HepG2 (cell line): ENCODE measurements around the gene GPN2. TPM values are rescaled to one million over a fixed set of nuclear protein-coding genes. Genes with fewer than 3 reads are reported as not detected.

Source experiments
- ATF2 ChIP-seq: sonication (generic); formaldehyde crosslinking; IDR thresholded peaks from 2 replicates; pipeline ENCODE4 v1.4.0; 2020; ENCODE audit warnings: missing genetic modification reagents
- ATF7 ChIP-seq, 2 experiments: fragments of 450-650 bp in 1 of 2; sonication (generic) in 1 of 2; formaldehyde crosslinking in 1 of 2; IDR thresholded peaks; 2 replicates each; pipeline versions ENCODE4 v1.4.0 to v1.6.1; 2016 to 2020; ENCODE audit warnings: antibody characterized with exemption in 1 of 2, mild to moderate bottlenecking in 1 of 2, missing genetic modification reagents in 1 of 2
- CENPT ChIP-seq: sonication (generic); formaldehyde crosslinking; IDR thresholded peaks from 2 replicates; pipeline ENCODE4 v1.8.0; 2022; ENCODE audit warnings: low read depth, mild to moderate bottlenecking, moderate library complexity, missing genetic modification reagents
- GATAD2A ChIP-seq: IDR thresholded peaks from 2 replicates; pipeline ENCODE4 v1.6.1; 2016
- HOXA5 ChIP-seq: sonication (generic); formaldehyde crosslinking; IDR thresholded peaks from 2 replicates; pipeline ENCODE4 v1.4.0; 2020; ENCODE audit warnings: missing genetic modification reagents
- KMT2A ChIP-seq: sonication (generic); formaldehyde crosslinking; IDR thresholded peaks from 2 replicates; pipeline ENCODE4 v1.4.0; 2020; ENCODE audit warnings: missing genetic modification reagents
- MAFF ChIP-seq: IDR thresholded peaks from 2 replicates; pipeline ENCODE4 v1.6.1; 2011; ENCODE audit warnings: low read depth, low read length, improper control_type of control experiment
- MED1 ChIP-seq: sonication (generic); formaldehyde crosslinking; IDR thresholded peaks from 2 replicates; pipeline ENCODE4 v1.4.0; 2020; ENCODE audit warnings: missing genetic modification reagents
- MTF1 ChIP-seq: sonication (generic); formaldehyde crosslinking; IDR thresholded peaks from 2 replicates; pipeline ENCODE4 v1.5.0; 2020; ENCODE audit warnings: missing genetic modification reagents
- NCOA2 ChIP-seq: sonication (generic); formaldehyde crosslinking; IDR thresholded peaks from 2 replicates; pipeline ENCODE4 v1.8.0; 2022; ENCODE audit warnings: inconsistent platforms
- NFE2L2 ChIP-seq: fragments of 150-350 bp; IDR thresholded peaks from 2 replicates; pipeline ENCODE4 v1.6.1; 2014; ENCODE audit warnings: low read length
- NFIB ChIP-seq: sonication (generic); formaldehyde crosslinking; IDR thresholded peaks from 2 replicates; pipeline ENCODE4 v1.9.0; 2021; ENCODE audit warnings: missing genetic modification reagents, mild to moderate bottlenecking, borderline replicate concordance
- RFX5 ChIP-seq: IDR thresholded peaks from 2 replicates; pipeline ENCODE4 v1.6.1; 2011; ENCODE audit warnings: low read depth, low read length, improper control_type of control experiment
- TOPORS ChIP-seq: sonication (generic); formaldehyde crosslinking; IDR thresholded peaks from 2 replicates; pipeline ENCODE4 v1.8.0; 2023; ENCODE audit warnings: mild to moderate bottlenecking, missing genetic modification reagents
- ZBTB3 ChIP-seq: sonication (generic); formaldehyde crosslinking; IDR thresholded peaks from 2 replicates; pipeline ENCODE4 v1.4.0; 2020; ENCODE audit warnings: low read depth, mild to moderate bottlenecking, moderate library complexity, missing genetic modification reagents, borderline replicate concordance
- ZBTB37 ChIP-seq: sonication (generic); formaldehyde crosslinking; IDR thresholded peaks from 2 replicates; pipeline ENCODE4 v1.4.0; 2020; ENCODE audit warnings: mild to moderate bottlenecking, missing genetic modification reagents
- ZKSCAN1 ChIP-seq: fragments of 150-350 bp; IDR thresholded peaks from 2 replicates; pipeline ENCODE4 v1.6.1; 2014; ENCODE audit warnings: low read length
- ZNF496 ChIP-seq: sonication (generic); formaldehyde crosslinking; IDR thresholded peaks from 2 replicates; pipeline ENCODE4 v1.8.1; 2023; ENCODE audit warnings: mild to moderate bottlenecking, moderate library complexity, missing genetic modification reagents; ENCODE audit not compliant: insufficient replicate concordance
- ZNF589 ChIP-seq: sonication (generic); formaldehyde crosslinking; conservative IDR thresholded peaks from 2 replicates; pipeline ENCODE4 v1.8.0; 2022; ENCODE audit warnings: mild to moderate bottlenecking, moderate library complexity, missing genetic modification reagents
- ZNF780A ChIP-seq: sonication (generic); formaldehyde crosslinking; IDR thresholded peaks from 2 replicates; pipeline ENCODE4 v1.8.0; 2022; ENCODE audit warnings: mild to moderate bottlenecking, missing genetic modification reagents, moderate library complexity
- ZNF788 ChIP-seq: sonication (generic); formaldehyde crosslinking; IDR thresholded peaks from 2 replicates; pipeline ENCODE4 v1.5.0; 2020; ENCODE audit warnings: mild to moderate bottlenecking, missing genetic modification reagents, borderline replicate concordance
- ZUFSP ChIP-seq: sonication (generic); formaldehyde crosslinking; IDR thresholded peaks from 2 replicates; pipeline ENCODE4 v1.9.0; 2021; ENCODE audit warnings: missing genetic modification reagents, mild to moderate bottlenecking, borderline replicate concordance
- ZXDC ChIP-seq: sonication (generic); formaldehyde crosslinking; IDR thresholded peaks from 2 replicates; pipeline ENCODE4 v1.5.0; 2020; ENCODE audit warnings: mild to moderate bottlenecking, missing genetic modification reagents
- polyA plus RNA-seq, 8 experiments: library from polyadenylated mRNA; depleted of rRNA in 3 of 8; stranded (reverse) in 7 of 8; unstranded in 1 of 8; fragments of >200 nt; fragmentation: Illumina TruSeq in 4 of 8; extraction: Trizol in 4 of 8; gene quantifications; 2 replicates each; pipeline versions ENCODE4 v1.2.1 to v1.2.3, GENCODE V29; 2011 to 2016; ENCODE audit warnings: low read depth in 4 of 8, missing spikeins in 1 of 8, mixed read lengths in 1 of 8; ENCODE audit not compliant: insufficient read depth in 1 of 8
- total RNA-seq, 5 experiments: library from RNA; depleted of rRNA; stranded (reverse); fragments of >200 nt; fragmentation: Illumina TruSeq; extraction: Trizol; gene quantifications; 2 replicates each; pipeline ENCODE4 v1.2.3, GENCODE V29; 2016; ENCODE audit warnings: low read depth in 1 of 5

The GPN2 gene
- total and polyA plus RNA-seq, 2 of the 13 experiments (the other 11 are each of a cell fraction or from before 2014, with no cell fraction given), result 19.3 to 38.9 TPM

- no peak for TF ChIP-seq NFIB (CRISPR knock-in tag)
- TF ChIP-seq NFE2L2, result no peak
- TF ChIP-seq ZBTB37, result no peak
- no peak for TF ChIP-seq MTF1 (CRISPR knock-in tag)
- peak; percentile 78; the same call in 1 of the 2 replicates for TF ChIP-seq HOXA5
- TF ChIP-seq ZNF589 (CRISPR knock-in tag), result peak; percentile 88
- peak; percentile 85 for TF ChIP-seq TOPORS (CRISPR knock-in tag)
- no peak for TF ChIP-seq ATF2 (CRISPR knock-in tag)
- TF ChIP-seq NCOA2 (CRISPR knock-in tag), result no peak; the same call in 1 of the 2 replicates
- TF ChIP-seq GATAD2A (CRISPR knock-in tag), result no peak
- TF ChIP-seq MAFF, result no peak
- no peak; the same call in 1 of the 2 replicates for TF ChIP-seq ZBTB3 (CRISPR knock-in tag)
- no peak for TF ChIP-seq ZKSCAN1
- peak; percentile 91; the same call in 1 of the 2 replicates for TF ChIP-seq ZXDC (CRISPR knock-in tag)
- peak; percentile 67 for TF ChIP-seq MED1 (CRISPR knock-in tag)
- 0 out of 2 replicates have a peak, but pooled peaks have one; percentile 21 for TF ChIP-seq RFX5
- no peak for TF ChIP-seq ZNF496 (CRISPR knock-in tag)
- peak; percentile 93 for TF ChIP-seq KMT2A
- no peak for TF ChIP-seq ATF7 (IDR thresholded peaks at IDR 0.05)
- no peak for TF ChIP-seq ATF7 (CRISPR knock-in tag; IDR thresholded peaks at IDR 0.05)
- no peak for TF ChIP-seq CENPT
- no peak for TF ChIP-seq ZUFSP
- peak; percentile 89; the same call in 1 of the 2 replicates for TF ChIP-seq ZNF788 (CRISPR knock-in tag)
- TF ChIP-seq ZNF780A (CRISPR knock-in tag), result no peak
These were observed 31.7 kb upstream of the GPN2 start, which contains the start of gene NUDC (continued) for GRCh38 chr1:26921540-26922430.
